Upper lobe of right lung (tissue), 1 donor: Measurements from ENCODE around the gene MMP15. TPM values are rescaled to one million over a fixed set of nuclear protein-coding genes. Genes with fewer than 3 reads are reported as not detected.

ENCODE experiments used
- ATAC-seq: fragments of 200-7000 bp; cut with Tn5 transposase; one replicate; pipeline ENCODE4 v1.9.1; 2020; ENCODE audit warnings: mild to moderate bottlenecking, moderate library complexity
- DNase-seq: peaks from one replicate; pipeline ENCODE4 v3.0.0-alpha.2; 2020
- H3K27ac ChIP-seq: fragments of 200-600 bp; one replicate; pipeline ENCODE4 v1.8.0; 2022
- H3K27me3 ChIP-seq: fragments of 200-600 bp; one replicate; pipeline ENCODE4 v1.8.0; 2022; ENCODE audit warnings: mild to moderate bottlenecking
- H3K36me3 ChIP-seq: fragments of 200-600 bp; one replicate; pipeline ENCODE4 v1.8.0; 2022
- H3K4me1 ChIP-seq: fragments of 200-600 bp; one replicate; pipeline ENCODE4 v1.8.0; 2022
- H3K4me3 ChIP-seq: fragments of 200-600 bp; one replicate; pipeline ENCODE4 v1.8.0; 2022; ENCODE audit warnings: mild to moderate bottlenecking
- H3K9me3 ChIP-seq: fragments of 200-600 bp; one replicate; pipeline ENCODE4 v1.8.0; 2022
- intact Hi-C: fragments of 100-400 bp; cut with DNase I; formaldehyde crosslinking; loops from one replicate; pipeline ENCODE4 v1.11.0; 2022
- total RNA-seq: library from RNA; stranded (reverse); fragmentation: NEBNext Ultra II Directional; extraction: Animal tissue kit (Norgen Biotek cat#: 25700); gene quantifications from one replicate; pipeline ENCODE4 v1.2.1, GENCODE V29; 2021
- TF ChIP-seq, protein P1 (sequence below): fragments of 200-600 bp; IDR thresholded peaks from one replicate; pipeline ENCODE4 v1.8.0; 2022; ENCODE audit warnings: antibody characterized with exemption
- donor health status: DM: no; HTN: yes; CAD: no; lungs with severe emphysema.

The MMP15 gene
- total RNA-seq, 1 donor from 2014 or later: 25.2 TPM

DNA sequence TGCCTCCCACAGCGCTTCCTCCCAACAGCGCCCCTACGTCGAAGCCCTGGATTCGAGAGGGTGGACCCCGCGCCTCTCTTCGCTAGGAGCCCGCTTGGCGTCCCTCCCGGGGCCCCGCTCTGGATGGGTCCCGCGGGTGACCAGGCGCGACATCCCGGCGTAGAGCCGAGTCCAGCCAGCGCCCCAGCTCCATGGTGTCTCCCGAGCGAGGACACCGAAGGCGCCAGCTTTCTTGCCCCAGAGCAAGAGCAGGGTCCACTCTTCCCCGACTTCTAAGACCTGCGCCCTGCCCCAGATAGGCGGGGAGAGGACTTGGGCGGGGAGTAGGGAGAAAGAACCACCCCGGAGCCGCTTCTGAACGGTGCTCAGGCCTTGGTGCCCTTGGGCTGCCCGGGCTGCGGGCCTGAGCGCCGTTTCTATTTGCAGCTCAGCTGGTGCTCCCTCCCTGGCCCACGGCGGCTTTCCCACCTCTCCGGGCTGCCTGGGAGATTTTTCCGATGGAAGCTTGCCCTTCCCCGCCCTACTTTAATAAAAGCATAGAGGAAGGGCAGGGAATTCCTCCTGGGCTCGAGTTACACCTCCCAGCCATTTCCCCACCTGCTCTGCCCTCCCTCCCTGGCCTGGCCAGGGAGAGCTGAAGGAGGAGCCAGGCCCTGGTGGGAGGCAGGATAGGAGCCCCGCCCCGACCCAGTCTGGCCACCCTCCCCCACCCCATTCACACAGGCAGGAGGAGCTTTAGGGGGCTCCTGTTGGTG is 1.8 kb downstream of the MMP15 start:
- TF ChIP-seq, protein P1, sequence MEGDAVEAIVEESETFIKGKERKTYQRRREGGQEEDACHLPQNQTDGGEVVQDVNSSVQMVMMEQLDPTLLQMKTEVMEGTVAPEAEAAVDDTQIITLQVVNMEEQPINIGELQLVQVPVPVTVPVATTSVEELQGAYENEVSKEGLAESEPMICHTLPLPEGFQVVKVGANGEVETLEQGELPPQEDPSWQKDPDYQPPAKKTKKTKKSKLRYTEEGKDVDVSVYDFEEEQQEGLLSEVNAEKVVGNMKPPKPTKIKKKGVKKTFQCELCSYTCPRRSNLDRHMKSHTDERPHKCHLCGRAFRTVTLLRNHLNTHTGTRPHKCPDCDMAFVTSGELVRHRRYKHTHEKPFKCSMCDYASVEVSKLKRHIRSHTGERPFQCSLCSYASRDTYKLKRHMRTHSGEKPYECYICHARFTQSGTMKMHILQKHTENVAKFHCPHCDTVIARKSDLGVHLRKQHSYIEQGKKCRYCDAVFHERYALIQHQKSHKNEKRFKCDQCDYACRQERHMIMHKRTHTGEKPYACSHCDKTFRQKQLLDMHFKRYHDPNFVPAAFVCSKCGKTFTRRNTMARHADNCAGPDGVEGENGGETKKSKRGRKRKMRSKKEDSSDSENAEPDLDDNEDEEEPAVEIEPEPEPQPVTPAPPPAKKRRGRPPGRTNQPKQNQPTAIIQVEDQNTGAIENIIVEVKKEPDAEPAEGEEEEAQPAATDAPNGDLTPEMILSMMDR: no peak
- ATAC-seq (peak; percentile 20), DNase-seq (peak; percentile 81)
- no peaks in the 10 kb centered on the region for H3K9me3 ChIP-seq
- intact Hi-C loops: no loop called here
- H3K36me3 ChIP-seq: no peaks in the 10 kb centered on the region
- H3K27ac ChIP-seq: peak overlapping the region; percentile 78
- no peaks in the 10 kb centered on the region for H3K27me3 ChIP-seq
- peak overlapping the region; percentile 77 for H3K4me3 ChIP-seq
- peaks cover 67% of the 10 kb centered on the region for H3K4me1 ChIP-seq

DNA sequence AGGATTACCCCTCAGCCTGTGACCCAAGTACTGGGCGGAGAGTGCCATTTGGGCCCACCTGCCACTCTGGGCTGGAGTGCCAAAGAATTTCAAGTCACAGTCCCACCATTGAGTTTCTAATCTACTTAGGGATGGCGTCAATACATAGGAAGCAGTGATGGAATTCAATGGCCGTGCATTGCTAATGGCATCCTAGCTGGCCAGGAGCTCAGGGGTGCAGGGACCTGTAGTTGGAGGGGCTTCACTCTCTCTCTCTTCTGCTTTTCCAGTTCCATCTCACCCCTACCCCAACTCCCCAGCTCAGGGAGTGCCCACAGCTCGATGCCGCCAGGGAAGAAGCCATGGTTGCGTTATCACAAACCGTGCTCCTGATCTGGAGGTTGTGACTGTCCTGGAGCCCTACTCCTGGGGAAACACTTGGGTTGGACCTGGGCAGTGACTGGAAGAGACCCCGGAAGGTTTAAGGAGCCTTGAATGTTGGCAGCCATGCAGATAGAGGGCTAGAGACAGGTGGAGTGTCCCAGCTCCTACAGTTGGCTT is 2.4 kb downstream of the MMP15 start:
- no peaks in the 10 kb centered on the region for H3K36me3 ChIP-seq
- intact Hi-C loops: no loop called here
- peaks cover 66% of the 10 kb centered on the region for H3K4me1 ChIP-seq

GRCh38 chr16:58028541-58029070 is 3.1 kb downstream of the MMP15 start:
- peak; percentile 56 for DNase-seq
- H3K4me3 ChIP-seq: no peak overlapping the region
- no peaks in the 10 kb centered on the region for H3K27me3 ChIP-seq
- no peaks in the 10 kb centered on the region for H3K36me3 ChIP-seq
- H3K9me3 ChIP-seq: no peaks in the 10 kb centered on the region
- intact Hi-C loops: no loop called here
- TF ChIP-seq, protein P1: no peak
- H3K4me1 ChIP-seq: peaks cover 66% of the 10 kb centered on the region
- no peak overlapping the region for H3K27ac ChIP-seq
- ATAC-seq: no peak

More for the DNA sequence above, 2.4 kb downstream of the MMP15 start:
- Histone ChIP-seq H3K27me3 (no peaks in the 10 kb centered on the region), H3K27ac (no peak overlapping the region), H3K4me3 (no peak overlapping the region), H3K9me3 (no peaks in the 10 kb centered on the region)
- ATAC-seq (no peak), DNase-seq (no peak)
- TF ChIP-seq, protein P1: no peak

DNA sequence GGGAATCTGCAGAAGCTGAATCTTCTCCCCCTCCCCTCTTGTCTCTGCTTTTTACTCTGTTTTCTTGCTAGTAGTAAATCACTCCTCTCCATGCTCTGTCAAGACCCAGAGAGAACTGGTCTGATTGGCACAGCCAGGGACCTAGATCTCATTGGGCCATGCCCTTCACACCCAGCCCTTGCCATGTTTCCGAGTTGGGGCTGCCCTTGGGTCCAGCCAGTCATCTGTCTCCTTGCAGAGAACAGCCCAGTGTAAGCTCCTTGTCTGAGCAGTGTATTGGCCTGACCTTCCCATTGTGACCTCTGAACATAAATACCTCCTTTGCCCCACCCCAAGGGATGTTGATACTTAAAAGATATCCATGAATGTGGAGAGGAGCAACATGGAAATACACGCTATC is 3.9 kb downstream of the MMP15 start:
- Histone ChIP-seq H3K9me3 (no peaks in the 10 kb centered on the region), H3K27me3 (no peaks in the 10 kb centered on the region), H3K4me3 (no peak overlapping the region), H3K27ac (no peak overlapping the region), H3K4me1 (peaks cover 58% of the 10 kb centered on the region), H3K36me3 (no peaks in the 10 kb centered on the region)
- ATAC-seq (no peak), DNase-seq (no peak)
- TF ChIP-seq, protein P1: no peak
- intact Hi-C loops: no loop called here

DNA sequence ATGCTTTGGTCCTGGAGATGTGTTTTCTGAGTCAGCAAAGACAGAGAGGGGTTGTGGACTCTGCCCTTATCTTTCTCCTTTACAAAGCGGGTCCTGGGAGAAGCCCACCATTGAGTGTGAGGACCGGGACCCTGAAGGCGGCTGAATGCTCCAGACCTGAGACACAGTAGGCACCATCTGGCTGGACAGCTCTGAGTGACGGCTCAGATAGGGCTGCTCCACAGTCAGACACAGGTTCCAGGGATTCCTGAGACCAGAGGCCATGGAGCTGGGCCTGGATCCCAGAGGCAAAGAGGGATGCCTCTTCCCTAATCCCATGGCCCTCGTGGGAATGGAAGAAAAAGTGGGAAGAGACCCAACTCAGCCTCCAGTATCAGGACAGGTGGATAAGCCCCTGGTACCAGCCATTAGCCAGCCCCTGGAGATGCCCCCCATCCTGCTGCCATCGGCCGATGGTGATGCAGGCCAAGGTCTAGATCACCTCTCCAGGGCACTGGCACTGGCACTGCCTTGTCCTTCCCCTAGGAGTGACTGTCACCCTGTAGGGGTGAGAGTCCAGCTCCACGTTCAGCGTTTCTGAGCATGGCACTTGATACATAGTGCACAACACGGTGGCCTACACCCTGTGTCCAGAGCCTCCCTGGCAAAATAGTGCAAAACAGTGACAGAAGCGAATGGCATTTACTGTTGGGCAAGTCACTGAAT is 4.7 kb downstream of the MMP15 start:
- peak; percentile 59 for DNase-seq
- Histone ChIP-seq H3K4me1 (peaks cover 51% of the 10 kb centered on the region), H3K36me3 (no peaks in the 10 kb centered on the region), H3K27me3 (no peaks in the 10 kb centered on the region), H3K4me3 (no peak overlapping the region), H3K27ac (peak overlapping the region; percentile 66), H3K9me3 (no peaks in the 10 kb centered on the region)
- TF ChIP-seq, protein P1: no peak
- ATAC-seq: no peak
- intact Hi-C loops: no loop called here
